WTC11 (cell line): Measurements from ENCODE around the gene AKAP7. TPM values are rescaled to one million over a fixed set of nuclear protein-coding genes. Genes with fewer than 3 reads are reported as not detected.
A peak's percentile ranks its signal among the peaks of the same experiment; 100 is the strongest.

Experiments
- ATAC-seq: fragments of 200-7000 bp; cut with Tn5 transposase; 2 replicates; pipeline ENCODE4 v1.10.0; 2021; ENCODE audit warnings: mild to moderate bottlenecking, moderate library complexity
- CTCF ChIA-PET: fragments of 300-600 bp; sonication (Branson Sonifier 250); formaldehyde crosslinking; loops from one replicate; lab custom pipeline; 2021; ENCODE audit warnings: antibody characterized with exemption; lab: Charles Lee
- POLR2A ChIA-PET: fragments of 350-600 bp; sonication (Branson Sonifier 250); formaldehyde crosslinking; loops from one replicate; lab custom pipeline; 2021; ENCODE audit warnings: antibody characterized with exemption; lab: Charles Lee
- DNase-seq: peaks from one replicate; pipeline ENCODE4 v3.0.0; 2021; ENCODE audit warnings: low spot score
- H3K27ac Mint-ChIP-seq: 2 replicates; pipeline ENCODE4 v1.8.0; 2021; ENCODE audit warnings: mixed read lengths
- H3K27me3 Mint-ChIP-seq: 2 replicates; pipeline ENCODE4 v1.8.0; 2021; ENCODE audit warnings: low read depth, mild to moderate bottlenecking, moderate library complexity, mixed read lengths
- H3K36me3 Mint-ChIP-seq: 2 replicates; pipeline ENCODE4 v1.8.0; 2021; ENCODE audit warnings: mixed read lengths
- H3K4me1 Mint-ChIP-seq: 2 replicates; pipeline ENCODE4 v1.8.0; 2022; ENCODE audit warnings: mixed read lengths
- H3K4me3 Mint-ChIP-seq: 2 replicates; pipeline ENCODE4 v1.8.0; 2021; ENCODE audit warnings: mild to moderate bottlenecking, moderate library complexity, mixed read lengths
- H3K9me3 Mint-ChIP-seq: 2 replicates; pipeline ENCODE4 v1.8.0; 2021; ENCODE audit warnings: mixed read lengths
- ARID4B ChIP-seq: sonication (generic); formaldehyde crosslinking; IDR thresholded peaks from 2 replicates; pipeline ENCODE4 v1.8.0; 2023; ENCODE audit warnings: missing genetic modification reagents, mild to moderate bottlenecking, borderline replicate concordance
- CREB1 ChIP-seq: sonication (generic); formaldehyde crosslinking; IDR thresholded peaks from 2 replicates; pipeline ENCODE4 v1.8.0; 2023; ENCODE audit warnings: mild to moderate bottlenecking, missing genetic modification reagents
- E2F4 ChIP-seq: sonication (generic); formaldehyde crosslinking; IDR thresholded peaks from 2 replicates; pipeline ENCODE4 v1.8.1; 2022; ENCODE audit warnings: low read depth, mild to moderate bottlenecking, moderate library complexity, missing genetic modification reagents, borderline replicate concordance
- ELF4 ChIP-seq: sonication (generic); formaldehyde crosslinking; IDR thresholded peaks from 2 replicates; pipeline ENCODE4 v1.8.1; 2022; ENCODE audit warnings: low read depth, mild to moderate bottlenecking, moderate library complexity, missing genetic modification reagents
- ESRRA ChIP-seq: sonication (generic); formaldehyde crosslinking; IDR thresholded peaks from 2 replicates; pipeline ENCODE4 v1.8.1; 2022; ENCODE audit warnings: mild to moderate bottlenecking, missing genetic modification reagents, borderline replicate concordance
- HMGA2 ChIP-seq: fragments of 250-450 bp; sonication (Bioruptor Pico); IDR thresholded peaks from 2 replicates; pipeline ENCODE4 v1.4.0; 2021; ENCODE audit warnings: mild to moderate bottlenecking, moderate library complexity
- MXD4 ChIP-seq: fragments of 250-450 bp; sonication (Bioruptor Pico); IDR thresholded peaks from 2 replicates; pipeline ENCODE4 v1.8.0; 2021; ENCODE audit warnings: mild to moderate bottlenecking, moderate library complexity, borderline replicate concordance
- NFE2L1 ChIP-seq: sonication (generic); formaldehyde crosslinking; IDR thresholded peaks from 2 replicates; pipeline ENCODE4 v1.8.1; 2023; ENCODE audit warnings: missing genetic modification reagents
- NR1H2 ChIP-seq: sonication (generic); formaldehyde crosslinking; IDR thresholded peaks from 2 replicates; pipeline ENCODE4 v1.9.0; 2021; ENCODE audit warnings: mild to moderate bottlenecking, moderate library complexity, missing genetic modification reagents
- NR3C1 ChIP-seq: sonication (generic); formaldehyde crosslinking; conservative IDR thresholded peaks from 2 replicates; pipeline ENCODE4 v1.8.1; 2023; ENCODE audit warnings: low read depth, mild to moderate bottlenecking, missing genetic modification reagents
- RELA ChIP-seq: sonication (generic); formaldehyde crosslinking; IDR thresholded peaks from 2 replicates; pipeline ENCODE4 v1.8.1; 2022; ENCODE audit warnings: missing genetic modification reagents, mild to moderate bottlenecking, borderline replicate concordance
- TEAD4 ChIP-seq: sonication (generic); formaldehyde crosslinking; IDR thresholded peaks from 2 replicates; pipeline ENCODE4 v1.8.0; 2022; ENCODE audit warnings: mild to moderate bottlenecking, missing genetic modification reagents
- ZNF138 ChIP-seq: sonication (generic); formaldehyde crosslinking; conservative IDR thresholded peaks from 2 replicates; pipeline ENCODE4 v1.8.1; 2022; ENCODE audit warnings: mild to moderate bottlenecking, moderate library complexity, missing genetic modification reagents
- ZNF219 ChIP-seq: sonication (generic); formaldehyde crosslinking; IDR thresholded peaks from 2 replicates; pipeline ENCODE4 v1.8.0; 2023; ENCODE audit warnings: missing genetic modification reagents, mild to moderate bottlenecking, borderline replicate concordance
- ZNF232 ChIP-seq: sonication (generic); formaldehyde crosslinking; IDR thresholded peaks from 2 replicates; pipeline ENCODE4 v1.8.0; 2022; ENCODE audit warnings: mild to moderate bottlenecking, missing genetic modification reagents
- total RNA-seq: library from RNA; stranded (reverse); gene quantifications from 3 replicates; pipeline ENCODE4 v1.2.3, GENCODE V29; 2021
- TF ChIP-seq, protein P1 (sequence below): sonication (generic); formaldehyde crosslinking; IDR thresholded peaks from 2 replicates; pipeline ENCODE4 v1.8.1; 2022; ENCODE audit warnings: mild to moderate bottlenecking, moderate library complexity, missing genetic modification reagents
- TF ChIP-seq, protein P2 (sequence below): fragments of 200-600 bp; IDR thresholded peaks from 2 replicates; pipeline ENCODE4 v1.8.0; 2022; ENCODE audit warnings: antibody characterized with exemption
- TF ChIP-seq, protein P3 (sequence below): fragments of 250-450 bp; sonication (Bioruptor Pico); IDR thresholded peaks from 2 replicates; pipeline ENCODE4 v1.9.0; 2021; ENCODE audit warnings: mild to moderate bottlenecking, borderline replicate concordance

AKAP7 gene
- total RNA-seq, 1 experiment from 2014 or later = 10.9 TPM

- TF ChIP-seq E2F4 (CRISPR knock-in tag) (no peak), ARID4B (CRISPR knock-in tag) (no peak), NR1H2 (CRISPR knock-in tag) (no peak), CREB1 (CRISPR knock-in tag) (no peak)
- TF ChIP-seq, all 79 proteins: peak for 0
Observed at GRCh38 chr6:131116321-131116720, 18.9 kb upstream of the AKAP7 start (continued).

DNA sequence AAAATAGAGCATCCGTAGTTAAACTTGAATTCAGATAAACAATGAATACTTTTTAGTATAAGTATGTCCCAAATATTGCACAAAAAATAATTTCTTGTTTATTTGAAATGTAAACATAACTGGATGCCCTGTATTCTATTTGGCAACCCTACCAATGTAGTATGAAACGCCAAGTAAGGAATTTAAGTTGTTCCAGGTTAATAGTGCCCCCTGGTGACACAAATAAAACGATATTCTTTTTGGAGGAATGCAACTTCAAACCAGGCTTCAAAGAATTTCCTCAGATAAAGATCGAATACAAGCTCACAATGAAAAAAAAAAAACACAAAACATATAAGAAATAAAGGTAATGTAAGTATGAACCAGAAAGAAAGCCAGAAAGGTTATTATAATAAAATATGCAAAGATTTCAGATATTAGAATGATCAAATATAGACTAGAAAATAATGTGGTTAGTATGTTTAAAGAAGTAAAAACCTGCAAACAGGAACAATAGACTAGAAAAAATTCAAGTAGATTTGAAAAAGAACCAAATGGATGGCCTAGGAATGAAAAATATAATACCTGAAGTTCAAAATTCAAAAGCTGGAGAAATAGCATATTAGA, 18.4 kb upstream of the AKAP7 start:
- no peak overlapping the region for H3K27ac Mint-ChIP-seq
- TF ChIP-seq, protein P1, sequence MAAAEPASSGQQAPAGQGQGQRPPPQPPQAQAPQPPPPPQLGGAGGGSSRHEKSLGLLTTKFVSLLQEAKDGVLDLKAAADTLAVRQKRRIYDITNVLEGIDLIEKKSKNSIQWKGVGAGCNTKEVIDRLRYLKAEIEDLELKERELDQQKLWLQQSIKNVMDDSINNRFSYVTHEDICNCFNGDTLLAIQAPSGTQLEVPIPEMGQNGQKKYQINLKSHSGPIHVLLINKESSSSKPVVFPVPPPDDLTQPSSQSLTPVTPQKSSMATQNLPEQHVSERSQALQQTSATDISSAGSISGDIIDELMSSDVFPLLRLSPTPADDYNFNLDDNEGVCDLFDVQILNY = no peak
- TF ChIP-seq, protein P2, sequence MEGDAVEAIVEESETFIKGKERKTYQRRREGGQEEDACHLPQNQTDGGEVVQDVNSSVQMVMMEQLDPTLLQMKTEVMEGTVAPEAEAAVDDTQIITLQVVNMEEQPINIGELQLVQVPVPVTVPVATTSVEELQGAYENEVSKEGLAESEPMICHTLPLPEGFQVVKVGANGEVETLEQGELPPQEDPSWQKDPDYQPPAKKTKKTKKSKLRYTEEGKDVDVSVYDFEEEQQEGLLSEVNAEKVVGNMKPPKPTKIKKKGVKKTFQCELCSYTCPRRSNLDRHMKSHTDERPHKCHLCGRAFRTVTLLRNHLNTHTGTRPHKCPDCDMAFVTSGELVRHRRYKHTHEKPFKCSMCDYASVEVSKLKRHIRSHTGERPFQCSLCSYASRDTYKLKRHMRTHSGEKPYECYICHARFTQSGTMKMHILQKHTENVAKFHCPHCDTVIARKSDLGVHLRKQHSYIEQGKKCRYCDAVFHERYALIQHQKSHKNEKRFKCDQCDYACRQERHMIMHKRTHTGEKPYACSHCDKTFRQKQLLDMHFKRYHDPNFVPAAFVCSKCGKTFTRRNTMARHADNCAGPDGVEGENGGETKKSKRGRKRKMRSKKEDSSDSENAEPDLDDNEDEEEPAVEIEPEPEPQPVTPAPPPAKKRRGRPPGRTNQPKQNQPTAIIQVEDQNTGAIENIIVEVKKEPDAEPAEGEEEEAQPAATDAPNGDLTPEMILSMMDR = 0 out of 2 replicates have a peak, but pooled peaks have one; percentile 25
- peaks cover 2% of the 10 kb centered on the region; the same call in 1 of the 2 replicates for H3K36me3 Mint-ChIP-seq
- H3K4me3 Mint-ChIP-seq = no peak overlapping the region
- no peak for ATAC-seq
- DNase-seq = no peak
- peaks cover under 1% of the 10 kb centered on the region for H3K4me1 Mint-ChIP-seq
- no peaks in the 10 kb centered on the region for H3K27me3 Mint-ChIP-seq
- peaks cover 13% of the 10 kb centered on the region for H3K9me3 Mint-ChIP-seq
- ChIA-PET POLR2A (no interaction called here), CTCF (interaction anchor here (0.6 to 2.8 kb wide), 15 partner anchors 34 to 511 kb away, joined by 3 to 40 read pairs (median 4); partner anchors contain the start of gene MED23)

DNA sequence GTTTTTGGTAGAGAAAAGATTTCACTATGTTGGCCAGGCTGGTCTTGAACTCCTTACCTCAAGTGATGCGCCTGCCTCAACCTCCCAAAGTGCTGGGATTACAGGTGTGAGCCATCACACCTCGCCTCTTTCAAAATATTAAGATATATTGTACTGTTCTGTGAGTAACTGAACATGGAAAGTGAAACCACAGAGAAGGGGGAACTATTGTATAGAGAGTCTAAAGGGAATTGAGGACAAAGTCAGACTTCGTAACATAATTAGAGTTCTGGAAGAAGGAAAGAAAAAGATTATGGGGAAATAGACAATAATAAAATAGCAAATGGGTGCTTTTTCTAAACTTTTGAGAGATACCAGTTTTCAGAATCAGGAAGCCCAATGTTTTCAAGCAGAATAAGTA, 17.4 kb upstream of the AKAP7 start:
- POLR2A ChIA-PET = no interaction called here
- H3K36me3 Mint-ChIP-seq = peaks cover 2% of the 10 kb centered on the region; the same call in 1 of the 2 replicates
- no peak for DNase-seq
- peaks cover 13% of the 10 kb centered on the region for H3K9me3 Mint-ChIP-seq
- no peak overlapping the region for H3K4me3 Mint-ChIP-seq
- H3K27me3 Mint-ChIP-seq = no peaks in the 10 kb centered on the region
- CTCF ChIA-PET = no interaction called here
- TF ChIP-seq MXD4 (CRISPR knock-in tag) = no peak
- no peak for TF ChIP-seq ZNF138 (CRISPR knock-in tag)
- TF ChIP-seq NFE2L1 (CRISPR knock-in tag) = no peak
- TF ChIP-seq NR3C1 (CRISPR knock-in tag) = no peak
- no peak for TF ChIP-seq ZNF219
- TF ChIP-seq ELF4 (CRISPR knock-in tag) = no peak
- no peak for TF ChIP-seq ZNF232 (CRISPR knock-in tag)
- TF ChIP-seq, protein P3, sequence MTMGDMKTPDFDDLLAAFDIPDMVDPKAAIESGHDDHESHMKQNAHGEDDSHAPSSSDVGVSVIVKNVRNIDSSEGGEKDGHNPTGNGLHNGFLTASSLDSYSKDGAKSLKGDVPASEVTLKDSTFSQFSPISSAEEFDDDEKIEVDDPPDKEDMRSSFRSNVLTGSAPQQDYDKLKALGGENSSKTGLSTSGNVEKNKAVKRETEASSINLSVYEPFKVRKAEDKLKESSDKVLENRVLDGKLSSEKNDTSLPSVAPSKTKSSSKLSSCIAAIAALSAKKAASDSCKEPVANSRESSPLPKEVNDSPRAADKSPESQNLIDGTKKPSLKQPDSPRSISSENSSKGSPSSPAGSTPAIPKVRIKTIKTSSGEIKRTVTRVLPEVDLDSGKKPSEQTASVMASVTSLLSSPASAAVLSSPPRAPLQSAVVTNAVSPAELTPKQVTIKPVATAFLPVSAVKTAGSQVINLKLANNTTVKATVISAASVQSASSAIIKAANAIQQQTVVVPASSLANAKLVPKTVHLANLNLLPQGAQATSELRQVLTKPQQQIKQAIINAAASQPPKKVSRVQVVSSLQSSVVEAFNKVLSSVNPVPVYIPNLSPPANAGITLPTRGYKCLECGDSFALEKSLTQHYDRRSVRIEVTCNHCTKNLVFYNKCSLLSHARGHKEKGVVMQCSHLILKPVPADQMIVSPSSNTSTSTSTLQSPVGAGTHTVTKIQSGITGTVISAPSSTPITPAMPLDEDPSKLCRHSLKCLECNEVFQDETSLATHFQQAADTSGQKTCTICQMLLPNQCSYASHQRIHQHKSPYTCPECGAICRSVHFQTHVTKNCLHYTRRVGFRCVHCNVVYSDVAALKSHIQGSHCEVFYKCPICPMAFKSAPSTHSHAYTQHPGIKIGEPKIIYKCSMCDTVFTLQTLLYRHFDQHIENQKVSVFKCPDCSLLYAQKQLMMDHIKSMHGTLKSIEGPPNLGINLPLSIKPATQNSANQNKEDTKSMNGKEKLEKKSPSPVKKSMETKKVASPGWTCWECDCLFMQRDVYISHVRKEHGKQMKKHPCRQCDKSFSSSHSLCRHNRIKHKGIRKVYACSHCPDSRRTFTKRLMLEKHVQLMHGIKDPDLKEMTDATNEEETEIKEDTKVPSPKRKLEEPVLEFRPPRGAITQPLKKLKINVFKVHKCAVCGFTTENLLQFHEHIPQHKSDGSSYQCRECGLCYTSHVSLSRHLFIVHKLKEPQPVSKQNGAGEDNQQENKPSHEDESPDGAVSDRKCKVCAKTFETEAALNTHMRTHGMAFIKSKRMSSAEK (CRISPR knock-in tag) = no peak
- TF ChIP-seq RELA (CRISPR knock-in tag) = no peak
- TF ChIP-seq ESRRA (CRISPR knock-in tag) = no peak
- TF ChIP-seq TEAD4 (CRISPR knock-in tag) = no peak
- no peak for TF ChIP-seq HMGA2
- no peak for TF ChIP-seq CREB1 (CRISPR knock-in tag)
- no peak overlapping the region for H3K27ac Mint-ChIP-seq
- ATAC-seq = no peak
- peaks cover 7% of the 10 kb centered on the region for H3K4me1 Mint-ChIP-seq
